H9 (cell line): ENCODE data around the gene PHLDA2. TPM values are rescaled to one million over a fixed set of nuclear protein-coding genes. Genes with fewer than 3 reads are reported as not detected.

Experiments
- DNase-seq: peaks from one replicate; pipeline ENCODE4 v3.0.0-alpha.2; 2017
- H2AFZ ChIP-seq: one replicate; pipeline ENCODE4 v1.6.1; 2013; ENCODE audit warnings: mild to moderate bottlenecking, low read length, control low read depth, moderate library complexity
- H2AK5ac ChIP-seq: 2 replicates; pipeline ENCODE4 v1.6.1; 2013; ENCODE audit warnings: low read length, control low read depth, mixed read lengths; ENCODE audit not compliant: insufficient read length
- H2BK120ac ChIP-seq: one replicate; pipeline ENCODE4 v1.6.1; 2013; ENCODE audit warnings: low read depth, mild to moderate bottlenecking, low read length, control low read depth, inconsistent platforms; ENCODE audit not compliant: poor library complexity, severe bottlenecking
- H2BK12ac ChIP-seq: 2 replicates; pipeline ENCODE4 v1.6.1; 2013; ENCODE audit warnings: low read length, control low read depth, mixed read lengths, low read depth; ENCODE audit not compliant: insufficient read length
- H2BK15ac ChIP-seq: 2 replicates; pipeline ENCODE4 v1.6.1; 2013; ENCODE audit warnings: low read depth, low read length, control low read depth
- H2BK20ac ChIP-seq: one replicate; pipeline ENCODE4 v1.6.1; 2013; ENCODE audit warnings: low read depth, mild to moderate bottlenecking, low read length, control low read depth, inconsistent platforms; ENCODE audit not compliant: poor library complexity, severe bottlenecking
- H2BK5ac ChIP-seq: 2 replicates; pipeline ENCODE4 v1.6.1; 2013; ENCODE audit warnings: low read length, control low read depth, mixed read lengths; ENCODE audit not compliant: insufficient read length
- H3K14ac ChIP-seq: 2 replicates; pipeline ENCODE4 v1.6.1; 2013; ENCODE audit warnings: low read length, control low read depth; ENCODE audit not compliant: insufficient read depth
- H3K18ac ChIP-seq: 2 replicates; pipeline ENCODE4 v1.6.1; 2013; ENCODE audit warnings: low read depth, mild to moderate bottlenecking, mixed read lengths, low read length, control low read depth; ENCODE audit not compliant: insufficient read length
- H3K23ac ChIP-seq: 2 replicates; pipeline ENCODE4 v1.6.1; 2013; ENCODE audit warnings: low read length, control low read depth, mixed read lengths, low read depth; ENCODE audit not compliant: insufficient read length
- H3K23me2 ChIP-seq: 2 replicates; pipeline ENCODE4 v1.6.1; 2013; ENCODE audit warnings: low read depth, mild to moderate bottlenecking, mixed read lengths, low read length, control low read depth; ENCODE audit not compliant: insufficient read length, poor library complexity, severe bottlenecking
- H3K27ac ChIP-seq: 2 replicates; pipeline ENCODE4 v1.5.1; 2013; ENCODE audit warnings: low read length, control low read depth, mixed read lengths, low read depth; ENCODE audit not compliant: insufficient read length
- H3K27me3 ChIP-seq: 2 replicates; pipeline ENCODE4 v1.6.1; 2013; ENCODE audit warnings: low read length, control low read depth, inconsistent platforms; ENCODE audit not compliant: insufficient read depth
- H3K4ac ChIP-seq: 2 replicates; pipeline ENCODE4 v1.6.1; 2013; ENCODE audit warnings: low read depth, mild to moderate bottlenecking, control low read depth, inconsistent platforms, low read length, moderate library complexity
- H3K4me1 ChIP-seq: 2 replicates; pipeline ENCODE4 v1.6.1; 2013; ENCODE audit warnings: low read length, control low read depth, inconsistent platforms; ENCODE audit not compliant: insufficient read depth
- H3K4me2 ChIP-seq: 2 replicates; pipeline ENCODE4 v1.6.1; 2013; ENCODE audit warnings: low read length, control low read depth, mixed read lengths; ENCODE audit not compliant: insufficient read length, insufficient read depth
- H3K56ac ChIP-seq: 2 replicates; pipeline ENCODE4 v1.6.1; 2013; ENCODE audit warnings: low read depth, mild to moderate bottlenecking, mixed read lengths, low read length, control low read depth; ENCODE audit not compliant: insufficient read length
- H3K79me1 ChIP-seq: 2 replicates; pipeline ENCODE4 v1.6.1; 2013; ENCODE audit warnings: low read depth, mild to moderate bottlenecking, moderate library complexity, low read length, control low read depth, inconsistent platforms; ENCODE audit not compliant: insufficient read depth, poor library complexity, severe bottlenecking
- H3K79me2 ChIP-seq: 2 replicates; pipeline ENCODE4 v1.6.1; 2013; ENCODE audit warnings: low read length, control low read depth, inconsistent platforms; ENCODE audit not compliant: insufficient read depth
- H3K9ac ChIP-seq: 2 replicates; pipeline ENCODE4 v1.6.1; 2013; ENCODE audit warnings: low read length, control low read depth, mixed read lengths; ENCODE audit not compliant: insufficient read length; ENCODE audit errors: extremely low read depth
- H3K9me3 ChIP-seq: one replicate; pipeline ENCODE4 v1.6.1; 2013; ENCODE audit warnings: low read depth, low read length, inconsistent platforms; ENCODE audit not compliant: control insufficient read depth
- H3T11ph ChIP-seq: one replicate; pipeline ENCODE4 v1.6.1; 2013; ENCODE audit warnings: mild to moderate bottlenecking, low read length, control low read depth, inconsistent platforms
- H4K20me1 ChIP-seq: one replicate; pipeline ENCODE4 v1.6.1; 2013; ENCODE audit not compliant: control insufficient read depth, insufficient read length, insufficient read depth
- H4K5ac ChIP-seq: 2 replicates; pipeline ENCODE4 v1.6.1; 2013; ENCODE audit warnings: low read depth, mild to moderate bottlenecking, mixed read lengths, low read length, control low read depth; ENCODE audit not compliant: insufficient read length
- H4K8ac ChIP-seq: replicated peaks from 2 replicates; pipeline ENCODE4 v1.6.1; 2013; ENCODE audit warnings: low read length, control low read depth, mixed read lengths, low read depth; ENCODE audit not compliant: insufficient read length
- H4K91ac ChIP-seq: 2 replicates; pipeline ENCODE4 v1.6.1; 2013; ENCODE audit warnings: low read depth, mild to moderate bottlenecking, moderate library complexity, mixed read lengths, low read length, control low read depth; ENCODE audit not compliant: insufficient read length
- H3K27ac Mint-ChIP-seq, 3 experiments: 2 replicates in 2 of 3; 3 replicates in 1 of 3; pipeline ENCODE4 v1.8.0; 2020 to 2021; ENCODE audit warnings: mixed read lengths in 3 of 3, mild to moderate bottlenecking in 1 of 3, moderate library complexity in 1 of 3
- H3K27me3 Mint-ChIP-seq: 2 replicates; pipeline ENCODE4 v1.8.0; 2021; ENCODE audit warnings: low read depth, mild to moderate bottlenecking, moderate library complexity, mixed read lengths
- H3K36me3 Mint-ChIP-seq, 3 experiments: 2 replicates in 2 of 3; 3 replicates in 1 of 3; pipeline ENCODE4 v1.8.0; 2020 to 2021; ENCODE audit warnings: low read depth in 3 of 3, mixed read lengths in 3 of 3; ENCODE audit not compliant: insufficient read depth in 1 of 3
- H3K4me1 Mint-ChIP-seq, 2 experiments: 2 replicates each; pipeline ENCODE4 v1.8.0; 2020; ENCODE audit warnings: mixed read lengths in 2 of 2
- H3K4me3 Mint-ChIP-seq, 2 experiments: 2 replicates in 1 of 2; 3 replicates in 1 of 2; pipeline ENCODE4 v1.8.0; 2020 to 2021; ENCODE audit warnings: mild to moderate bottlenecking in 2 of 2, mixed read lengths in 2 of 2, moderate library complexity in 1 of 2
- H3K9me3 Mint-ChIP-seq, 2 experiments: 2 replicates in 1 of 2; 3 replicates in 1 of 2; pipeline ENCODE4 v1.8.0; 2020; ENCODE audit warnings: mild to moderate bottlenecking in 2 of 2, mixed read lengths in 2 of 2, moderate library complexity in 1 of 2
- CTCF ChIP-seq: fragments of 200-600 bp; sonication (generic); conservative IDR thresholded peaks from 3 replicates; pipeline ENCODE4 v1.8.0; 2021; ENCODE audit warnings: antibody characterized with exemption, mild to moderate bottlenecking
- WGBS: extraction: QIAGEN DNeasy Blood & Tissue Kit; methylation state at CpG from one replicate; pipeline ENCODE4 v1.1.7; 2013; ENCODE audit warnings: missing lambda C conversion rate, low lambda C conversion rate, mixed read lengths; ENCODE audit not compliant: insufficient read length; ENCODE audit errors: extremely low coverage; 5-methylcytosine and 5-hydroxymethylcytosine counted together
- total RNA-seq: library from RNA; stranded (reverse); gene quantifications from 2 replicates; pipeline ENCODE4 v1.2.1, GENCODE V29; 2021

The PHLDA2 gene
- total RNA-seq, 1 experiment from 2014 or later: 42.8 TPM

DNA sequence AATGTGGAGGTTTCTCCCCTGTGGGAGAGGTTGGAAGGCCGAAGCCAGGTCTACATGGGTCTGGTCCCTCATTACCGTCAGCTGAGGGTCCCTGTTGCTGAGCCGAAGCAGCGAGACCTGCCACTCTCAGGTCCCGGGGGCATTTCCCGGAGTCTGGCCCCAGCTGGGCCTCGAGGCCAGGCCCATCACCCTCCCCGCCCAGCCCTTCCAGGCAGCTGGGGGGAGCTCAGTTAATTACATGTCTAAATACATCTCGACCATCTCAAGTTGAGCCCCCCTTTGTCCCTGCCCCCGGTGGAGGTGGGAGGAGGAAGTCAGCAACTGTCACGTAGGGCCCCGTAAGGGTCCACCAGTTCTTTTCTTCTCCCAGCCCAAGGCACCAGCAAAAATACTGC, 47.2 kb downstream of the PHLDA2 start:
- H2BK5ac ChIP-seq: no peak overlapping the region
- no peak overlapping the region for H3K27ac Mint-ChIP-seq
- no peaks in the 10 kb centered on the region for H3K9me3 ChIP-seq
- no peak overlapping the region for H4K91ac ChIP-seq
- no peak overlapping the region for H3K56ac ChIP-seq
- peaks cover 18 to 21% of the 10 kb centered on the region in 2 experiments for H3K4me1 Mint-ChIP-seq
- no peak overlapping the region for H4K8ac ChIP-seq
- H2AK5ac ChIP-seq: no peak overlapping the region
- WGBS: no CpG with 5 or more reads among the region's 12 CpGs
- TF ChIP-seq CTCF: no peak
- H2BK12ac ChIP-seq: no peak overlapping the region
- no peak for DNase-seq
- no peak overlapping the region for H3T11ph ChIP-seq
- H3K79me1 ChIP-seq: no peaks in the 10 kb centered on the region
- H3K36me3 Mint-ChIP-seq: peaks cover 3 to 6% (median 5%) of the 10 kb centered on the region in 3 experiments; a peak in 5 of 7 replicates
- H2BK20ac ChIP-seq: no peak overlapping the region
- no peak overlapping the region for H3K23ac ChIP-seq
- no peaks in the 10 kb centered on the region; the same call in 1 of the 2 replicates for H3K4me1 ChIP-seq
- peaks cover 7% of the 10 kb centered on the region; the same call in 1 of the 2 replicates for H3K27me3 ChIP-seq
- H3K23me2 ChIP-seq: no peaks in the 10 kb centered on the region
- no peak overlapping the region for H2BK120ac ChIP-seq
- no peak overlapping the region for H3K18ac ChIP-seq
- no peak overlapping the region for H3K14ac ChIP-seq
- H3K27me3 Mint-ChIP-seq: peaks cover 82% of the 10 kb centered on the region
- no peak overlapping the region for H2AFZ ChIP-seq
- no peak overlapping the region for H3K4ac ChIP-seq
- no peak overlapping the region for H3K27ac ChIP-seq
- H4K20me1 ChIP-seq: no peaks in the 10 kb centered on the region
- H3K79me2 ChIP-seq: no peaks in the 10 kb centered on the region
- no peak overlapping the region for H3K4me3 Mint-ChIP-seq
- no peak overlapping the region for H3K4me2 ChIP-seq
- no peak overlapping the region for H4K5ac ChIP-seq
- no peak overlapping the region for H2BK15ac ChIP-seq
- H3K9me3 Mint-ChIP-seq: peaks cover 4 to 8% of the 10 kb centered on the region in 2 experiments; a peak in 4 of 5 replicates
- no peak overlapping the region for H3K9ac ChIP-seq
